Measurements from ENCODE around the gene ACAD8.
"Not testable (repeated sequence)": the region's sequence is repeated elsewhere in the genome, so short reads cannot be mapped to it uniquely, and the experiment has no call there.

The ACAD8 gene

DNA sequence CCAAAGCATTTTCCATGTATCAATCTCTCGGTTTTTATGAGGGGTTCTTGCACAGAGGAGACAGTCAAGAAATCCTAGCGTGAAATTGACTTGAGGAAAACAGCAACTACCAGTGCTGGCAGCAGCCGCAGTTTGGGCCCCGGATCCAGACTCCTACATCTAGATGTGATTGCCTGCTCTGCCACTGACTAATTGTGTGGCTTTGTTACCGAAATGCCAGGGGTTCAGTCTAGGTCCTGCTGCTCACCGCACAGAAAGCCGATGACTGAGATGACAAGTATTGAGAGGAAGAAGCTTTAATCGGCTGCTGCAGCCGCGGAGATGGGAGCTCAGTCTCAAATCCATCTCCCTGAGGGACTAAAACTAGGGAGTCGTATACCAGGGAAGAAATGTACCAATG, 14.6 kb downstream of the ACAD8 start:
- DNase-seq = no peak

GRCh38 chr11:134270250-134270714, 16.9 kb downstream of the ACAD8 start:
- no peak for DNase-seq

GRCh38 chr11:134271978-134272377, 18.6 kb downstream of the ACAD8 start:
- no peak for DNase-seq

GRCh38 chr11:134272381-134273316, 19.3 kb downstream of the ACAD8 start:
- DNase-seq = no peak

DNA sequence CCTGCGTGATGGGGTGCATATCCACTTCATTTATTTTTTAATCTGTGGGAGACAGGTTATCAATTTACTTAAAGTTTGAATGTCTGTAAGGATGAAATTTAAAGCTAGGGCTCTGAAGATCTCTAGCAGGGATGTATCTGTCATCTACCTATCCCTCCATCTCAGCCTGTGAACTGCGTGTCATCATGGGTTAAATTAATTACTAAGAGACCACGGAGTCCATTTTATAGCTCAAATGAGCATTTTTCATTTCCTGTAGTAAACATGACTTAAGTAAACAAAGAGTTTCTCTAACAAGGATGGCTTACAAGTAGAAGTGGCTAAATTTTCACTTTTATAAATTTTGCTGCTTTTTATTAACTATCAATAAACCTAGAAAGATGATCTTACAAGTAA, 19.9 kb downstream of the ACAD8 start:
- no peak for DNase-seq

DNA sequence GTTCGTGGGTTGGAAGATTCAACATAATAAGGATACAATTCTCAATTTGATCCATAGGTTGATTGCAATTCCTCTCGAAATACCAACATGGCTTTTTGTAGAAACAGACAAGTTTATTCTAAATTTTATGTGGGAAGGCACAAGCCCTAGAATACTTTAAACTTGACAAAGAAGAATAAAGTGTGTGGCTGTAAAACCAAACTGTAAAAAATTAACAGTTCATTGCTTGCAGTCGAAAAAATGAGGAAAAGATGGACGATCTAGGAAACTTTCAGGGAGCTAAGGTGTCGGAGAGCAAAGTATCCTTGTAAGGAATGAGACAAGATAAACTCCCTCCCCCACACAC, 21.8 kb downstream of the ACAD8 start:
- DNase-seq = no peak

GRCh38 chr11:134275534-134276395, 22.4 kb downstream of the ACAD8 start, which contains the start of gene GLB1L3:
Gene GLB1L3 (plus strand): TSS chr11:134276379. CDS start chr11:134276741, 362 bp downstream.
- no peak for DNase-seq

DNA sequence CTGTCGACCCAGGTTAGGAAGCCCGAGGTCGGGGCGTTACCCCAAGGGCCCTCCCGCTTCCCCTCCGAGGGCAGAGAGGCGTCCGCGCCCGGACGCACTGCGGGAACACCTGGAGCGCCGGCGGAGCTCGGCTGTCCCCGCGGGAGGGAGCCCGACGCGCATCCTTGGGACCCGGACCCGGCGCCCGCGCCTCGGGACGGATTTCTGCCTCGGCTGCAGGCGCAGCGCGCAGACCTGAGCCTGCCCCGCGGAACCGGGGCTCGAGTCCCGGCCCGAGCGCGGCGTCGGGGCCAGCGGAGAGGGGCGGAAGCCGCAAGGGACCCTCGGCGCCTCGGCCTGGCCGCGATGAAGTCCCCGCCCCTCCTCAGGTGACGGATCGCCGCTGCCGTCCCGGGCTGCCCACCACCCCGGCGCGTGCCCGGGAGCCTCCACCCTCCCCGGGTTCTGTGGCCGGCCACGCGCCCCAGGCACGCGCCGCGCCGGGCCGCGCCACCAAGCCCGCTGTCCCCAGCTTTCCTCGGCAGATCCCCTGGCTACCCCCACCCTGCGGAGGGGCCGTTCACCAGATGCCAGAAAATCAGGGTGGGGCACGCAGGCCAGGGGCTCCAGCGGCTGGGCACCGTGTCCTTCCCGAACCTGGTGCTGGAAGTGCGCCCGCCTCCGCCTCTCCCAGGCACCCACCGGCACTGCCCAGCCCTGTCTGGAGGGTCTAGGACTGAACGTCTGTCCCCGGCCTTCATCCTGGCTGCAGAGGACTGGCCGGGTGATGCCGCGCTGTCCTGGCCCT, 23.2 kb downstream of the ACAD8 start:
- DNase-seq = no peak

DNA sequence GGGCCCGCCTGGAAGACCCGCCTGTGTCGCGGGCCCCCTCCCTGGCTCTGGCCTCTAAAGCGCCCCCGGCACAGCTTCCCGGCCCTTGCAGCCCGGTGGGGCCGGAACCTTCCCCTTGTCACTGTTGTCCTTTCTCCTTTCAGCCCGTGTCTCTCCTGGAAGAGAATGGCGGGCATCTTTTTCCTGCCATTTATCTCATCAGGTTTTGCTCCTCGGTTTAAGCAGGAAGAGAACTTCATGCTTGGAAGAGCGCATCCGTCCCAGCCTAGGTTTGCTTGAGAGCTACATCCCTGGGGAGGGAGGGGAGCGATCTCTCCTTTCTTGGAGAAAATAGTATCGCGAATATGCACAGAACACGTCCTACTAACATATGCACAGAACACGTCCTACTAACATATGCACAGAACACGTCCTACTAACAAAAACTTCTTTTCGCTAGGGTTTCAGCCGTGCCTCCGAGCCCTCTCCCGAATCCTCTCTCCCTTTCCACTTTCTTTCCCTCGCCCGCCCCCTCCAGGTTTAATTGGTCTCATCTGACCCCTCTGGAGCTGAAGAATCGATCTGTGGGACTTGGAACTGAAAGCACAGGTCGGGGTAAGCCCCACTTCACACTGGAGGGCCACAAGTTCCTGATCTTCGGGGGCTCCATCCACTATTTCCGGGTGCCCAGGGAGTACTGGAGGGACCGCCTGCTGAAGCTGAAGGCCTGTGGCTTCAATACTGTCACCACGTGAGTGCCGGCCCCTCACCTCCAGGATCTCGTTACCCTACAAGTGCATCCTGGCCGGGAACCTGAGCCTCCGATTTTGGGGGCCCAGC, 24.0 kb downstream of the ACAD8 start:
- DNase-seq = no peak

DNA sequence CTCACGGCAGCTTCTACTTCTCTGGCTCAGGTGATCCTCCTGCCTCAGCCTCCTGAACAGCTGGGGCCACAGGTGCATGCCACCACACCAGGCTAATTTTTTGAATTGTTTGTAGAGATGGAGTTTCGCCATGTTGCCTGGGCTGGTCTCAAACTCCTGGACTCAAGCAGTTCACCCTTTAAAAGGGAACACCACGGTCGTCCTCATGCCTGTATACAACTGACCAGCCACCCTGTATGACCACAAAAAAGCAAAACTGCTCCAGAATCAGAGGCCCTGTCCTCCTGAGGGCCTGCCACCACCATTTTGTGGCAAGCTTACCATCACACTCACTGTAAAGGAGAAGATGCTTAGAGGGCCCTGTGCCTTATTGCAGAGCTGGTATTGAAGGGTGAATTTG, 25.0 kb downstream of the ACAD8 start:
- no peak for DNase-seq

GRCh38 chr11:134281635-134282034, 28.3 kb downstream of the ACAD8 start:
- not testable (repeated sequence) for DNase-seq

GRCh38 chr11:134282121-134283045, 29.0 kb downstream of the ACAD8 start:
- no peak for DNase-seq

- no peak for DNase-seq
Observed at GRCh38 chr11:134283461-134284230, 30.3 kb downstream of the ACAD8 start.

- not testable (repeated sequence) for DNase-seq
Observed at GRCh38 chr11:134284349-134284748, 31.0 kb downstream of the ACAD8 start.

- no peak for DNase-seq
Observed at GRCh38 chr11:134287561-134287960, 34.2 kb downstream of the ACAD8 start.

- no peak for DNase-seq
Observed at GRCh38 chr11:134288486-134288885, 35.1 kb downstream of the ACAD8 start.

- no peak for DNase-seq
Observed at GRCh38 chr11:134289167-134289566, 35.8 kb downstream of the ACAD8 start.

GRCh38 chr11:134289789-134290188, 36.4 kb downstream of the ACAD8 start:
- peak; percentile 39 for DNase-seq

GRCh38 chr11:134290646-134291045, 37.3 kb downstream of the ACAD8 start:
- DNase-seq = no peak

DNA sequence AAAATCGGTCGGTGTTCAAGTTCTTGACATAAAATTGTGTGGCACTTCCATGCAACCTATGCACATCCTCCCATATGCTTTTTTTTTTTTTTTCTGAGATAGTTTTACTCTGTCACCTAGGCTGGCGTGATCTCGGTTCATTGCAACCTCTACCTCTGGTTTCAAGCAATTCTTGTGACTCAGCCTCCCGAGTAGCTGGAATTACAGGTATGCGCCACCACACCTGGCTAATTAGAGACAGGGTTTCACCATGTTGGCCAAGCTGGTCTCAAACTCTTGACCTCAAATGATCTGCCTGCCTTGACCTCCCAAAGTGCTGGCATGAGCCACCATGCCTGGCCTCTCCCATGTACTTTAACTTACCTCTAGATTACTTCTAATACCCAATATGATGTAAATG, 37.8 kb downstream of the ACAD8 start:
- DNase-seq = no peak
